H1 (cell line): ENCODE measurements around the gene PECR. TPM values are rescaled to one million over a fixed set of nuclear protein-coding genes. Genes with fewer than 3 reads are reported as not detected.

Source experiments
- BACH1 ChIP-seq: IDR thresholded peaks from 2 replicates; pipeline ENCODE4 v1.6.1; 2012; ENCODE audit warnings: low read length, improper control_type of control experiment
- CHD7 ChIP-seq: fragments of 300-600 bp; sonication (generic); IDR thresholded peaks from 2 replicates; pipeline ENCODE4 v1.7.1; 2012; ENCODE audit warnings: low read length, moderate library complexity, mild to moderate bottlenecking, inconsistent platforms; ENCODE audit not compliant: insufficient replicate concordance
- CTBP2 ChIP-seq: IDR thresholded peaks from 2 replicates; pipeline ENCODE4 v1.7.0; 2011; ENCODE audit warnings: borderline replicate concordance, mild to moderate bottlenecking, moderate library complexity, mixed read lengths, low read length; ENCODE audit not compliant: insufficient read depth, insufficient read length
- KDM4A ChIP-seq: IDR thresholded peaks from one replicate; pipeline ENCODE4 v1.7.1; 2012; ENCODE audit warnings: low read depth, mild to moderate bottlenecking, moderate library complexity, low read length, inconsistent platforms; ENCODE audit not compliant: severe bottlenecking
- MAFK ChIP-seq: IDR thresholded peaks from 2 replicates; pipeline ENCODE4 v1.6.1; 2012; ENCODE audit warnings: low read depth, mild to moderate bottlenecking, improper control_type of control experiment, low read length
- MAX ChIP-seq: IDR thresholded peaks from 2 replicates; pipeline ENCODE4 v1.6.1; 2012; ENCODE audit warnings: inconsistent platforms
- PHF8 ChIP-seq: fragments of 200-600 bp; sonication (generic); conservative IDR thresholded peaks from 2 replicates; pipeline ENCODE4 v1.7.1; 2012; ENCODE audit warnings: low read depth, mild to moderate bottlenecking, inconsistent platforms, low read length, moderate library complexity
- RBBP5 ChIP-seq: IDR thresholded peaks from 2 replicates; pipeline ENCODE4 v1.7.1; 2012; ENCODE audit warnings: low read depth, mild to moderate bottlenecking, inconsistent platforms, low read length, moderate library complexity, borderline replicate concordance
- TAF1 ChIP-seq: IDR thresholded peaks from 2 replicates; pipeline ENCODE4 v1.6.1; 2011; ENCODE audit warnings: mild to moderate bottlenecking, low read depth, low read length
- TBP ChIP-seq: IDR thresholded peaks from 2 replicates; pipeline ENCODE4 v1.6.1; 2011; ENCODE audit warnings: low read depth, low read length, improper control_type of control experiment
- polyA plus RNA-seq, 7 experiments: library from polyadenylated mRNA; depleted of rRNA in 3 of 7; stranded (reverse) in 5 of 7; unstranded in 2 of 7; fragments of >200 nt in 5 of 7; fragments of 200-250 nt in 2 of 7; gene quantifications; 1 replicate in 5 of 7; 2 replicates in 1 of 7; 4 replicates in 1 of 7; pipeline versions ENCODE4 v1.2.1 to v1.2.3, GENCODE V29; 2011 to 2013; ENCODE audit warnings: missing spikeins in 2 of 7, mixed read lengths in 2 of 7
- total RNA-seq: library from RNA; stranded (reverse); fragmentation: NEBNext Ultra II Directional; extraction: Animal tissue kit (Norgen Biotek cat#: 25700); gene quantifications from 2 replicates; pipeline ENCODE4 v1.2.1, GENCODE V29; 2021

Gene PECR
- total and polyA plus RNA-seq, 2 of the 8 experiments (the other 6 are each of a cell fraction or from before 2014, with no cell fraction given): 15.9 to 19.2 TPM

- TF ChIP-seq CHD7 (no peak), BACH1 (no peak), RBBP5 (no peak), CTBP2 (no peak), MAFK (no peak), PHF8 (no peak), TAF1 (no peak), KDM4A (no peak), TBP (no peak), MAX (no peak)
Observed at GRCh38 chr2:216031960-216032689, 49.5 kb downstream of the PECR start (continued).
